Hepatocyte (in vitro differentiated cells): ENCODE measurements around the gene ZNF548. TPM values are rescaled to one million over a fixed set of nuclear protein-coding genes. Genes with fewer than 3 reads are reported as not detected.
A peak's percentile ranks its signal among the peaks of the same experiment; 100 is the strongest.

Experiments
- DNase-seq: peaks from one replicate; pipeline ENCODE4 v3.0.0-alpha.2; 2016; ENCODE audit warnings: low spot score
- H2AFZ ChIP-seq: fragments of 200-600 bp; sonication (generic); 2 replicates; pipeline ENCODE4 v1.6.0; 2016; ENCODE audit warnings: antibody characterized with exemption, mild to moderate bottlenecking
- H3K27ac ChIP-seq: fragments of 200-600 bp; sonication (generic); 2 replicates; pipeline ENCODE4 v1.5.1; 2016; ENCODE audit warnings: mild to moderate bottlenecking
- H3K27me3 ChIP-seq: fragments of 200-600 bp; sonication (generic); 2 replicates; pipeline ENCODE4 v1.6.1; 2016
- H3K36me3 ChIP-seq: fragments of 200-600 bp; sonication (generic); replicated peaks from 2 replicates; pipeline ENCODE4 v1.5.1; 2016; ENCODE audit warnings: low read depth; ENCODE audit not compliant: insufficient read depth
- H3K4me1 ChIP-seq: fragments of 200-600 bp; sonication (generic); 2 replicates; pipeline ENCODE4 v1.5.1; 2016; ENCODE audit warnings: mild to moderate bottlenecking, moderate library complexity; ENCODE audit not compliant: insufficient read depth
- H3K4me2 ChIP-seq: fragments of 200-600 bp; sonication (generic); 2 replicates; pipeline ENCODE4 v1.6.0; 2016
- H3K4me3 ChIP-seq: fragments of 200-600 bp; sonication (generic); 2 replicates; pipeline ENCODE4 v1.5.1; 2016; ENCODE audit warnings: mild to moderate bottlenecking
- H3K79me2 ChIP-seq: fragments of 200-600 bp; sonication (generic); 2 replicates; pipeline ENCODE4 v1.6.0; 2017; ENCODE audit warnings: mild to moderate bottlenecking
- H3K9me2 ChIP-seq: fragments of 200-600 bp; sonication (generic); replicated peaks from 2 replicates; pipeline ENCODE4 v1.6.0; 2017; ENCODE audit warnings: mild to moderate bottlenecking; ENCODE audit not compliant: insufficient read depth
- H3K9me3 ChIP-seq: fragments of 200-600 bp; sonication (generic); 2 replicates; pipeline ENCODE4 v1.5.1; 2016; ENCODE audit warnings: low read depth, mild to moderate bottlenecking
- H4K20me1 ChIP-seq: fragments of 200-600 bp; sonication (generic); 2 replicates; pipeline ENCODE4 v1.6.0; 2016; ENCODE audit warnings: mild to moderate bottlenecking; ENCODE audit not compliant: insufficient read depth, poor library complexity, severe bottlenecking
- CTCF ChIP-seq: fragments of 200-600 bp; sonication (generic); IDR thresholded peaks from 2 replicates; pipeline ENCODE4 v1.5.1; 2016; ENCODE audit warnings: antibody characterized with exemption, mild to moderate bottlenecking; ENCODE audit not compliant: poor library complexity
- EZH2 ChIP-seq: fragments of 200-600 bp; sonication (generic); IDR thresholded peaks from 2 replicates; pipeline ENCODE4 v1.6.1; 2016; ENCODE audit warnings: antibody characterized with exemption, mild to moderate bottlenecking, borderline replicate concordance
- EZH2phosphoT487 ChIP-seq: fragments of 200-600 bp; sonication (generic); IDR thresholded peaks from one replicate; pipeline ENCODE4 v1.6.1; 2018; ENCODE audit warnings: antibody characterized with exemption, mild to moderate bottlenecking, low read depth, moderate library complexity; ENCODE audit not compliant: unreplicated experiment, severe bottlenecking
- WGBS: methylation state at CpG from one replicate; pipeline ENCODE4 v1.1.6; 2016; ENCODE audit warnings: low lambda C conversion rate; ENCODE audit errors: missing lambda C conversion rate; 5-methylcytosine and 5-hydroxymethylcytosine counted together
- polyA plus RNA-seq: library from polyadenylated mRNA; unstranded; fragments of >200 nt; fragmentation: Nextera tagmentation; extraction: Ambion mirVana; gene quantifications from 2 replicates; pipeline ENCODE4 v1.2.1, GENCODE V29; 2016
- total RNA-seq: library from RNA; depleted of rRNA; stranded (reverse); fragments of >200 nt; gene quantifications from 2 replicates; pipeline ENCODE4 v1.2.3, GENCODE V29; 2014

ZNF548 gene
- total and polyA plus RNA-seq, 2 experiments from 2014 or later, result 9.3 to 26.3 TPM

GRCh38 chr19:57421037-57421436 lies 31.4 kb downstream of the ZNF548 start:
- H4K20me1 ChIP-seq, result no peaks in the 10 kb centered on the region
- H3K4me2 ChIP-seq, result no peak overlapping the region
- H3K27ac ChIP-seq, result no peak overlapping the region
- no peaks in the 10 kb centered on the region for H3K27me3 ChIP-seq
- no peak overlapping the region for H2AFZ ChIP-seq
- no peaks in the 10 kb centered on the region for H3K4me1 ChIP-seq
- no peak for TF ChIP-seq CTCF
- no peak for TF ChIP-seq EZH2phosphoT487
- no peak for TF ChIP-seq EZH2
- peaks cover 6% of the 10 kb centered on the region for H3K36me3 ChIP-seq
- no peaks in the 10 kb centered on the region for H3K79me2 ChIP-seq
- no peak overlapping the region for H3K4me3 ChIP-seq
- WGBS, result 92% methylated on average over 3 of the region's 3 CpGs
- no peaks in the 10 kb centered on the region for H3K9me3 ChIP-seq
- H3K9me2 ChIP-seq, result no peaks in the 10 kb centered on the region
- DNase-seq, result no peak

DNA sequence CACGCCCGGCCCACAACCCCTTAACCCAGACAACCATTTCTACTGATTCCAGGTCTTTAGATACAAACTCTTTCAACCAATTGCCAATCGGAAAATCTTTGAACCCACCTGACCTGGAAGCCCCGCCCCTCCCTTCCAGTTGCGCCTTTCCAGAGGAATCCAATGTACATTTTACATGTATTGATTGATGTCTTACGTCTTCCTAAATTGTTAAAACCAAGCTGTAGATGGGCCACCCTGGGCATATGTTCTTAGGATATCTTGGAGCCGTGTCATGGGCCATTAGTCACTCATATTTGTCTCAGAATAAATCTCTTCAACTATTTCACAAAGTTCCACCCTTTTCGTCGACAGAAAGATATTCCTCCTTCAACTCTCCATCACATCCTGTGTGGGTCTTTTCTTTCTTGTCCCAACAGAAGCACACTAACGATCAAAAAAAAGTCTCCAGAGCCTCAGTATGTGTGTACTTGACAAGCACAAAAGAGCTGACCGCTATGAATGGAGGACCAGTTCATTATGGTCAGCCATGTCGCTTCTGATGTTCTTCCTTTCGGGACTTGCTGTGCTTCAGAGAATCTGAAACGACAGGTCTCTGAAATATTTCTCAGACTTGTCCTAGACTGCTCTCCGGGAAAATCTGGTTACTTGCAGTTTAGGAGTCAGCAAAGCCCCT lies 44.9 kb downstream of the ZNF548 start:
- H2AFZ ChIP-seq, result peak overlapping the region; percentile 93
- H3K79me2 ChIP-seq, result peaks cover 39% of the 10 kb centered on the region
- peak overlapping the region; percentile 42 for H3K27ac ChIP-seq
- H3K27me3 ChIP-seq, result no peaks in the 10 kb centered on the region
- 47% methylated on average over 15 of the region's 15 CpGs for WGBS
- no peaks in the 10 kb centered on the region for H3K36me3 ChIP-seq
- H3K4me3 ChIP-seq, result peak overlapping the region; percentile 52
- TF ChIP-seq EZH2, result no peak
- no peak for TF ChIP-seq CTCF
- TF ChIP-seq EZH2phosphoT487, result no peak
- no peaks in the 10 kb centered on the region for H4K20me1 ChIP-seq
- H3K4me1 ChIP-seq, result peaks cover 7% of the 10 kb centered on the region
- no peaks in the 10 kb centered on the region for H3K9me2 ChIP-seq
- H3K9me3 ChIP-seq, result no peaks in the 10 kb centered on the region
- DNase-seq, result no peak
- H3K4me2 ChIP-seq, result peak overlapping the region; percentile 78

DNA sequence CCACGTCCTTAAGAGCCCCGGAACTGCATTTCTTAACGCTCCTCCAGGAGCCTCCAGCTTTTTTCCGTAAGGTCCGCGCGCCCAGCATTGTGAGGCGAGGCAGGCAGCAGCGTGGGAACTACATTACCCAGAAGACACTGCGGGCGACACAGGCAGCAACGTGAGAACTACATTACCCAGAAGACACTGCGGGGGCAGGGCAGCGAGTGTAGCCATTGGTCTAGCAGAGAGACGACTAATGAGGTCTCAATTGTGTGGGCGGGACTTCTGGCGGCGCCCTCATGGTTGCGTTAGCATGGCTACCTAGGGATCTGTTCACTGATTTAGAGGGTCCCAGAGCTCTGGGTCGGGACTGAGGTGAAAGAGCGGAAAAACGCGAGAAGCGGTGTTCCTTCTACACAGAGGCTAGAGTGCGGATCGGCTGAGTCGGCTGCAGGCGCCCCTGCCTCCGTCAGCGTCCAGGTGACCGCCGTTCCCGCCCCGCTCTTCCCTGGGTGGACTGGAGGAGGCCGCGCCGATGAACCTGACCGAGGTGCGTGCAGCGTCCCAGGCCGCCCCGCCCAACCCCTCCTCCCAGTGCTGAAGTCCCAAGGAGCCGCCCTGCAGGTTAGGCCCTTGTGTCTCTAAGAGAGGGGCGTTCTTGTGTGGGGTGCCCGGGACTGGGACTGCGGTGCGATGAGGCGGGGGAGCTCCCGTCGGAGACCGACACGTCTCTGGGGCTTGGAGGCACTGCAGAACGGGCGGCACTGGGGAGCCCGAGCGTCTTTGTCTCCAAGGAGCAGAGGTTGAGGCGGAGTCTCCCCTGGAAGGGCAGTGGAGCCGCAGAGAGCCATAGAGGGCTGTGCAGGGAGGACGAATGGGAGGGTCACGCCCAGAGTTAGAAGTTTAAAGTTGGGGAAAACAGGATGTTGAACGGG lies 45.7 kb downstream of the ZNF548 start, which contains the start of gene ZNF749:
ZNF749 (plus strand) TSS at position 264 of the 917 bp plus-strand sequence; CDS start at position 518, 254 bp downstream.
- H3K4me3 ChIP-seq, result peak within 1 kb of the TSS; percentile 52
- H2AFZ ChIP-seq, result peak within 1 kb of the TSS; percentile 93
- H3K9me2 ChIP-seq, result no peaks in the 10 kb centered on the region
- H3K79me2 ChIP-seq, result peaks cover 47% of the 10 kb centered on the region
- peak within 1 kb of the TSS; percentile 91 for H3K4me2 ChIP-seq
- no peaks in the 10 kb centered on the region for H4K20me1 ChIP-seq
- TF ChIP-seq CTCF (no peak), EZH2 (no peak), EZH2phosphoT487 (no peak)
- H3K27ac ChIP-seq, result peak within 1 kb of the TSS; percentile 86
- no peaks in the 10 kb centered on the region for H3K27me3 ChIP-seq
- no peaks in the 10 kb centered on the region for H3K9me3 ChIP-seq
- H3K4me1 ChIP-seq, result peaks cover 7% of the 10 kb centered on the region
- peak; percentile 99 for DNase-seq
- 1% methylated on average over 59 of the region's 61 CpGs for WGBS
- H3K36me3 ChIP-seq, result no peaks in the 10 kb centered on the region
